Liver (tissue), 9 donors: ENCODE measurements around the gene ASPDH. TPM values are rescaled to one million over a fixed set of nuclear protein-coding genes. Genes with fewer than 3 reads are reported as not detected.

Experiments used
- DNase-seq: peaks from one replicate; pipeline ENCODE4 v3.0.0-alpha.2; 2017; ENCODE audit warnings: low spot score
- H3K27ac ChIP-seq, 2 donors: one replicate each; pipeline ENCODE4 v1.7.0; 2013; ENCODE audit warnings: inconsistent platforms in 2 of 2, low read length in 2 of 2, control low read depth in 1 of 2, low read depth in 1 of 2, mild to moderate bottlenecking in 1 of 2
- H3K27me3 ChIP-seq, 4 donors: one replicate each; pipeline versions ENCODE4 v1.6.1 to v1.7.0; 2013; ENCODE audit warnings: low read length in 3 of 4, inconsistent platforms in 1 of 4, mild to moderate bottlenecking in 1 of 4, moderate library complexity in 1 of 4; ENCODE audit not compliant: control insufficient read depth in 4 of 4, insufficient read depth in 4 of 4
- H3K36me3 ChIP-seq, 4 donors: one replicate each; pipeline versions ENCODE4 v1.6.1 to v1.7.0; 2013; ENCODE audit warnings: low read length in 3 of 4, mild to moderate bottlenecking in 3 of 4, low read depth in 1 of 4, moderate library complexity in 1 of 4; ENCODE audit not compliant: control insufficient read depth in 4 of 4, insufficient read depth in 3 of 4
- H3K4me1 ChIP-seq, 4 donors: one replicate each; pipeline versions ENCODE4 v1.6.1 to v1.7.0; 2013; ENCODE audit warnings: low read length in 3 of 4, mild to moderate bottlenecking in 3 of 4, moderate library complexity in 1 of 4; ENCODE audit not compliant: control insufficient read depth in 4 of 4, insufficient read depth in 4 of 4
- H3K4me3 ChIP-seq, 3 donors: one replicate each; pipeline versions ENCODE4 v1.6.1 to v1.7.0; 2013; ENCODE audit warnings: low read length in 3 of 3, control low read depth in 1 of 3, low read depth in 1 of 3, mild to moderate bottlenecking in 1 of 3
- H3K9ac ChIP-seq, 2 donors: one replicate each; pipeline ENCODE4 v1.7.0; 2013; ENCODE audit warnings: low read length in 2 of 2, mild to moderate bottlenecking in 2 of 2, moderate library complexity in 2 of 2, control low read depth in 1 of 2, low read depth in 1 of 2
- H3K9me3 ChIP-seq, 4 donors: one replicate each; pipeline versions ENCODE4 v1.6.1 to v1.7.0; 2013; ENCODE audit warnings: low read length in 3 of 4; ENCODE audit not compliant: control insufficient read depth in 4 of 4
- EGR1 ChIP-seq, 2 donors: IDR thresholded peaks; 2 replicates each; pipeline ENCODE4 v1.6.1; 2016 to 2018; ENCODE audit warnings: antibody characterized with exemption in 2 of 2, low read depth in 2 of 2
- FOXA1 ChIP-seq: IDR thresholded peaks from 2 replicates; pipeline ENCODE4 v1.6.1; 2016; ENCODE audit warnings: antibody characterized with exemption
- FOXA2 ChIP-seq: IDR thresholded peaks from 2 replicates; pipeline ENCODE4 v1.6.1; 2016; ENCODE audit warnings: antibody characterized with exemption
- GABPA ChIP-seq, 2 donors: IDR thresholded peaks in 1 of 2; conservative IDR thresholded peaks in 1 of 2; 2 replicates each; pipeline ENCODE4 v1.6.1; 2016; ENCODE audit warnings: antibody characterized with exemption in 2 of 2, mild to moderate bottlenecking in 1 of 2, moderate library complexity in 1 of 2
- HNF4A ChIP-seq, 2 donors: conservative IDR thresholded peaks; 2 replicates each; pipeline ENCODE4 v1.6.1; 2016; ENCODE audit warnings: antibody characterized with exemption in 2 of 2, mild to moderate bottlenecking in 2 of 2
- HNF4G ChIP-seq: IDR thresholded peaks from 2 replicates; pipeline ENCODE4 v1.6.1; 2016; ENCODE audit warnings: antibody characterized with exemption
- JUND ChIP-seq, 2 donors: IDR thresholded peaks; 2 replicates each; pipeline ENCODE4 v1.6.1; 2016; ENCODE audit warnings: antibody characterized with exemption in 2 of 2
- NR2F2 ChIP-seq: IDR thresholded peaks from 2 replicates; pipeline ENCODE4 v1.6.1; 2016; ENCODE audit warnings: antibody characterized with exemption
- RAD21 ChIP-seq, 2 donors: IDR thresholded peaks; 2 replicates each; pipeline ENCODE4 v1.6.1; 2016; ENCODE audit warnings: antibody characterized with exemption in 2 of 2, mild to moderate bottlenecking in 2 of 2
- RXRA ChIP-seq, 2 donors: IDR thresholded peaks; 2 replicates each; pipeline ENCODE4 v1.6.1; 2017 to 2018; ENCODE audit warnings: antibody characterized with exemption in 2 of 2, mild to moderate bottlenecking in 1 of 2
- SP1 ChIP-seq: IDR thresholded peaks from 2 replicates; pipeline ENCODE4 v1.6.1; 2018; ENCODE audit warnings: antibody characterized with exemption, mild to moderate bottlenecking
- TAF1 ChIP-seq: conservative IDR thresholded peaks from 2 replicates; pipeline ENCODE4 v1.6.1; 2016; ENCODE audit warnings: antibody characterized with exemption, mild to moderate bottlenecking
- YY1 ChIP-seq: IDR thresholded peaks from 2 replicates; pipeline ENCODE4 v1.6.1; 2016; ENCODE audit warnings: antibody characterized with exemption, mild to moderate bottlenecking
- WGBS: extraction: QIAGEN DNeasy Blood & Tissue Kit; methylation state at CpG from one replicate; pipeline ENCODE4 v1.1.7; 2013; 5-methylcytosine and 5-hydroxymethylcytosine counted together
- polyA plus RNA-seq, 2 donors: library from polyadenylated mRNA; stranded (reverse) in 1 of 2; unstranded in 1 of 2; fragments of 200-250 nt in 1 of 2; fragments of >200 nt in 1 of 2; fragmentation: Nextera tagmentation in 1 of 2; extraction: Ambion mirVana in 1 of 2; gene quantifications; one replicate each; pipeline versions ENCODE4 v1.2.1 to v1.2.3, GENCODE V29; 2013 to 2015
- total RNA-seq, 2 donors: library from RNA; depleted of rRNA; stranded (reverse); fragments of >200 nt; gene quantifications; one replicate each; pipeline ENCODE4 v1.2.3, GENCODE V29; 2014
- TF ChIP-seq, protein P1 (sequence below): fragments of 150-350 bp; IDR thresholded peaks from 2 replicates; pipeline ENCODE4 v1.5.1; 2017; ENCODE audit warnings: improper control_type of control experiment, low read depth, low read length; ENCODE audit not compliant: missing input control
- TF ChIP-seq, protein P2 (sequence below): IDR thresholded peaks from 2 replicates; pipeline ENCODE4 v1.6.1; 2016; ENCODE audit warnings: antibody characterized with exemption
- TF ChIP-seq, protein P3 (sequence below): IDR thresholded peaks from 2 replicates; pipeline ENCODE4 v1.6.1; 2016; ENCODE audit warnings: antibody characterized with exemption, mild to moderate bottlenecking
- TF ChIP-seq, protein P4 (sequence below): IDR thresholded peaks from 2 replicates; pipeline ENCODE4 v1.6.1; 2016; ENCODE audit warnings: antibody characterized with exemption
- TF ChIP-seq, protein P5 (sequence below): IDR thresholded peaks from 2 replicates; pipeline ENCODE4 v1.6.1; 2016; ENCODE audit warnings: antibody characterized with exemption
- donor health status: healthy.
- donor health status: healthy.
- donor health status: healthy.
- donor health status: healthy.
- donor health status: healthy.

The ASPDH gene
- total and polyA plus RNA-seq, 4 donors = 7.3 to 82.0 (median 37.1) TPM

DNA sequence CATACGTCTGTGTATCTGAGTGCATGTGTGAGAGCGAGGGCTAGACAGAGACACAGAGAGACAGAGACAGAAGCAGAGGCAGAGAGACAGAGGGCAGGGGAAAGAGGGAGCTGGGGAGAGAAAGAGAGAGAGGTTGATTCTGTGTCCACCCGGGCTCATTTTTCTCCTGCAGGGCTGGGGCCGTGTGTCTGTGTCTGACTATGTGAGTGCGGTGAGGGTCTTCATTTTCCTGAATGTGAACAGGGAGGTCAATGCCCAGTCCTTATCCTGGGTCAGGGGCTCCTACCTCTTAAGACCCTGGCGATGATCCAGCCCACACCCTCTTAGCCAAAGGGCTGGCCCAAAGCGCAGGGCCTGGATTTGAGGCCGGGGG, 36.9 kb upstream of the ASPDH start:
- no peak overlapping the region for H3K27ac ChIP-seq

DNA sequence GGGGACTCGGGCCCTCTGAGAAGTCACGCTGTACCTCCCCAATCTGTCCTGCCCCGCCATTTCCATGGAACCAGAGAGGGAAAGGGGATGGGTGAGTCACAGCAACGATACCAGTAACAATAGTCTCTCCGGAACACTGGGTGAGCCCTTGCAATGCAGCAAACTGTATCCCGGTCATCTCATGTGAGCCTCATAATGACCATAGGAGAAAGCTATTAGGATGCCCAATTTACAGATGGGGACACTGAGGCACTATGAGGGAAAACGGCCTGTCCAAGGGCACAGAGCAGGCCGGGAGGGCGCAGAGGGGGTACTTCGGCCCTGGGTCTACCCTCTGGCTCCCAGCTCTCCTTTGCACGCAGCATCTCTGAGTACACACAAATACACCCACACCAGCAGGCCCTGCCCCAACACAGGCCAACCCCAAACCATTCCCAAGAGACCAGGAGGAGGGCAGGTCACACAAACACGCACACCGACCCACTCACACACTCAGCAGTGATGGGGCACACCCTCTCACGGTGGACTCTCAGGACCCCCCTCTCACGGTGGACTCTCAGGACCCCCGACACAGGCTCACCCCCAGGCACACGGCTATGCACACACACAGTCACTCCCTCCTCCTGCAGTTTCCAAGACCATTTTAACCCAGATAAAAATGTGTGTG, 36.3 kb upstream of the ASPDH start:
- Histone ChIP-seq H3K9me3 (no peaks in the 10 kb centered on the region), H3K27me3 (peaks cover 0 to 8% (median 3%) of the 10 kb centered on the region in 4 donors), H3K4me1 (peaks cover 0 to 5% (median 0%) of the 10 kb centered on the region in 4 donors), H3K9ac (no peak overlapping the region), H3K4me3 (no peak overlapping the region), H3K27ac (no peak overlapping the region), H3K36me3 (no peaks in the 10 kb centered on the region)
- DNase-seq = no peak
- no peak for TF ChIP-seq HNF4A (conservative IDR thresholded peaks at IDR 0.05)
- no peak for TF ChIP-seq NR2F2
- no peak for TF ChIP-seq YY1
- TF ChIP-seq GABPA (IDR thresholded peaks at IDR 0.05 in 1 of 2, conservative IDR thresholded peaks at IDR 0.05 in 1 of 2) = no peak
- TF ChIP-seq RAD21 (IDR thresholded peaks at IDR 0.05) = no peak
- TF ChIP-seq, protein P1, sequence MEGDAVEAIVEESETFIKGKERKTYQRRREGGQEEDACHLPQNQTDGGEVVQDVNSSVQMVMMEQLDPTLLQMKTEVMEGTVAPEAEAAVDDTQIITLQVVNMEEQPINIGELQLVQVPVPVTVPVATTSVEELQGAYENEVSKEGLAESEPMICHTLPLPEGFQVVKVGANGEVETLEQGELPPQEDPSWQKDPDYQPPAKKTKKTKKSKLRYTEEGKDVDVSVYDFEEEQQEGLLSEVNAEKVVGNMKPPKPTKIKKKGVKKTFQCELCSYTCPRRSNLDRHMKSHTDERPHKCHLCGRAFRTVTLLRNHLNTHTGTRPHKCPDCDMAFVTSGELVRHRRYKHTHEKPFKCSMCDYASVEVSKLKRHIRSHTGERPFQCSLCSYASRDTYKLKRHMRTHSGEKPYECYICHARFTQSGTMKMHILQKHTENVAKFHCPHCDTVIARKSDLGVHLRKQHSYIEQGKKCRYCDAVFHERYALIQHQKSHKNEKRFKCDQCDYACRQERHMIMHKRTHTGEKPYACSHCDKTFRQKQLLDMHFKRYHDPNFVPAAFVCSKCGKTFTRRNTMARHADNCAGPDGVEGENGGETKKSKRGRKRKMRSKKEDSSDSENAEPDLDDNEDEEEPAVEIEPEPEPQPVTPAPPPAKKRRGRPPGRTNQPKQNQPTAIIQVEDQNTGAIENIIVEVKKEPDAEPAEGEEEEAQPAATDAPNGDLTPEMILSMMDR = no peak
- TF ChIP-seq, protein P2, sequence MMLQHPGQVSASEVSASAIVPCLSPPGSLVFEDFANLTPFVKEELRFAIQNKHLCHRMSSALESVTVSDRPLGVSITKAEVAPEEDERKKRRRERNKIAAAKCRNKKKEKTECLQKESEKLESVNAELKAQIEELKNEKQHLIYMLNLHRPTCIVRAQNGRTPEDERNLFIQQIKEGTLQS = no peak
- TF ChIP-seq FOXA1 = no peak
- TF ChIP-seq FOXA2 = no peak
- no peak for TF ChIP-seq TAF1
- no peak for TF ChIP-seq EGR1 (IDR thresholded peaks at IDR 0.05; ENCODE audit: low read depth in 2 of 2)
- no peak for TF ChIP-seq HNF4G
- TF ChIP-seq, protein P3, sequence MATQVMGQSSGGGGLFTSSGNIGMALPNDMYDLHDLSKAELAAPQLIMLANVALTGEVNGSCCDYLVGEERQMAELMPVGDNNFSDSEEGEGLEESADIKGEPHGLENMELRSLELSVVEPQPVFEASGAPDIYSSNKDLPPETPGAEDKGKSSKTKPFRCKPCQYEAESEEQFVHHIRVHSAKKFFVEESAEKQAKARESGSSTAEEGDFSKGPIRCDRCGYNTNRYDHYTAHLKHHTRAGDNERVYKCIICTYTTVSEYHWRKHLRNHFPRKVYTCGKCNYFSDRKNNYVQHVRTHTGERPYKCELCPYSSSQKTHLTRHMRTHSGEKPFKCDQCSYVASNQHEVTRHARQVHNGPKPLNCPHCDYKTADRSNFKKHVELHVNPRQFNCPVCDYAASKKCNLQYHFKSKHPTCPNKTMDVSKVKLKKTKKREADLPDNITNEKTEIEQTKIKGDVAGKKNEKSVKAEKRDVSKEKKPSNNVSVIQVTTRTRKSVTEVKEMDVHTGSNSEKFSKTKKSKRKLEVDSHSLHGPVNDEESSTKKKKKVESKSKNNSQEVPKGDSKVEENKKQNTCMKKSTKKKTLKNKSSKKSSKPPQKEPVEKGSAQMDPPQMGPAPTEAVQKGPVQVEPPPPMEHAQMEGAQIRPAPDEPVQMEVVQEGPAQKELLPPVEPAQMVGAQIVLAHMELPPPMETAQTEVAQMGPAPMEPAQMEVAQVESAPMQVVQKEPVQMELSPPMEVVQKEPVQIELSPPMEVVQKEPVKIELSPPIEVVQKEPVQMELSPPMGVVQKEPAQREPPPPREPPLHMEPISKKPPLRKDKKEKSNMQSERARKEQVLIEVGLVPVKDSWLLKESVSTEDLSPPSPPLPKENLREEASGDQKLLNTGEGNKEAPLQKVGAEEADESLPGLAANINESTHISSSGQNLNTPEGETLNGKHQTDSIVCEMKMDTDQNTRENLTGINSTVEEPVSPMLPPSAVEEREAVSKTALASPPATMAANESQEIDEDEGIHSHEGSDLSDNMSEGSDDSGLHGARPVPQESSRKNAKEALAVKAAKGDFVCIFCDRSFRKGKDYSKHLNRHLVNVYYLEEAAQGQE = no peak
- no peak for TF ChIP-seq SP1
- TF ChIP-seq, protein P4, sequence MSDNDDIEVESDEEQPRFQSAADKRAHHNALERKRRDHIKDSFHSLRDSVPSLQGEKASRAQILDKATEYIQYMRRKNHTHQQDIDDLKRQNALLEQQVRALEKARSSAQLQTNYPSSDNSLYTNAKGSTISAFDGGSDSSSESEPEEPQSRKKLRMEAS = no peak
- TF ChIP-seq, protein P5, sequence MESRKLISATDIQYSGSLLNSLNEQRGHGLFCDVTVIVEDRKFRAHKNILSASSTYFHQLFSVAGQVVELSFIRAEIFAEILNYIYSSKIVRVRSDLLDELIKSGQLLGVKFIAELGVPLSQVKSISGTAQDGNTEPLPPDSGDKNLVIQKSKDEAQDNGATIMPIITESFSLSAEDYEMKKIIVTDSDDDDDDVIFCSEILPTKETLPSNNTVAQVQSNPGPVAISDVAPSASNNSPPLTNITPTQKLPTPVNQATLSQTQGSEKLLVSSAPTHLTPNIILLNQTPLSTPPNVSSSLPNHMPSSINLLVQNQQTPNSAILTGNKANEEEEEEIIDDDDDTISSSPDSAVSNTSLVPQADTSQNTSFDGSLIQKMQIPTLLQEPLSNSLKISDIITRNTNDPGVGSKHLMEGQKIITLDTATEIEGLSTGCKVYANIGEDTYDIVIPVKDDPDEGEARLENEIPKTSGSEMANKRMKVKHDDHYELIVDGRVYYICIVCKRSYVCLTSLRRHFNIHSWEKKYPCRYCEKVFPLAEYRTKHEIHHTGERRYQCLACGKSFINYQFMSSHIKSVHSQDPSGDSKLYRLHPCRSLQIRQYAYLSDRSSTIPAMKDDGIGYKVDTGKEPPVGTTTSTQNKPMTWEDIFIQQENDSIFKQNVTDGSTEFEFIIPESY = no peak
- no peak for TF ChIP-seq JUND (IDR thresholded peaks at IDR 0.05)
- 55% methylated on average over 17 of the region's 17 CpGs for WGBS

More for the DNA sequence above, 36.9 kb upstream of the ASPDH start:
- Histone ChIP-seq H3K4me3 (no peak overlapping the region), H3K36me3 (no peaks in the 10 kb centered on the region), H3K9me3 (no peaks in the 10 kb centered on the region), H3K4me1 (peaks cover 0 to 5% (median 0%) of the 10 kb centered on the region in 4 donors), H3K27me3 (peaks cover 0 to 8% (median 3%) of the 10 kb centered on the region in 4 donors), H3K9ac (no peak overlapping the region)
- TF ChIP-seq SP1 (no peak), FOXA1 (no peak), EGR1 (IDR thresholded peaks at IDR 0.05; ENCODE audit: low read depth in 2 of 2) (no peak), JUND (IDR thresholded peaks at IDR 0.05) (no peak), HNF4A (conservative IDR thresholded peaks at IDR 0.05) (no peak), NR2F2 (no peak), RXRA (IDR thresholded peaks at IDR 0.05) (no peak), HNF4G (no peak)
- TF ChIP-seq, protein P1 = no peak
- 32% methylated on average over 8 of the region's 8 CpGs for WGBS
- DNase-seq = no peak
